PC-3 (cell line): ENCODE results near the gene SPEF1. TPM values are rescaled to one million over a fixed set of nuclear protein-coding genes. Genes with fewer than 3 reads are reported as not detected.

Source experiments
- ATAC-seq: fragments of 200-7000 bp; cut with Tn5 transposase; 2 replicates; pipeline ENCODE4 v1.9.1; 2020; ENCODE audit warnings: mild to moderate bottlenecking, moderate library complexity
- BruUV-seq: library from RNA; stranded (reverse); fragments of 400-500 nt; replicated peaks from 2 replicates; lab custom pipeline; 2021; lab: Mats Ljungman, UMichigan
- CTCF ChIA-PET: fragments of 300-600 bp; sonication (Branson Sonifier 250); formaldehyde crosslinking; loops from one replicate; lab custom pipeline; 2022; ENCODE audit warnings: antibody characterized with exemption; lab: Charles Lee
- POLR2A ChIA-PET: fragments of 300-600 bp; sonication (Branson Sonifier 250); formaldehyde crosslinking; loops from one replicate; lab custom pipeline; 2022; ENCODE audit warnings: antibody characterized with exemption; ENCODE audit not compliant: unreplicated experiment; lab: Charles Lee
- DNase-seq: peaks from one replicate; pipeline ENCODE4 v3.0.0-alpha.2; 2015
- H2AFZ ChIP-seq: fragments of 300-600 bp; sonication (generic); 2 replicates; pipeline ENCODE4 v1.6.0; 2016; ENCODE audit warnings: antibody characterized with exemption, low read length
- H3F3A ChIP-seq: fragments of 300-600 bp; sonication (generic); one replicate; pipeline ENCODE4 v1.6.0; 2017; ENCODE audit warnings: antibody characterized with exemption, low read length, control low read depth, mild to moderate bottlenecking; ENCODE audit not compliant: unreplicated experiment
- H3K27ac ChIP-seq: fragments of 300-600 bp; sonication (generic); 2 replicates; pipeline ENCODE4 v1.5.1; 2016; ENCODE audit warnings: mild to moderate bottlenecking, low read length
- H3K27me3 ChIP-seq: fragments of 300-600 bp; sonication (generic); 2 replicates; pipeline ENCODE4 v1.6.1; 2016; ENCODE audit warnings: low read length, mixed read lengths
- H3K36me3 ChIP-seq: fragments of 300-600 bp; sonication (generic); 2 replicates; pipeline ENCODE4 v1.6.1; 2016; ENCODE audit warnings: low read depth, mixed run types, low read length, mixed read lengths
- H3K4me1 ChIP-seq: fragments of 300-600 bp; sonication (generic); 2 replicates; pipeline ENCODE4 v1.5.1; 2016; ENCODE audit warnings: low read length; ENCODE audit not compliant: insufficient read depth
- H3K4me2 ChIP-seq: fragments of 300-600 bp; sonication (generic); 2 replicates; pipeline ENCODE4 v1.6.0; 2016; ENCODE audit warnings: low read length
- H3K4me3 ChIP-seq: fragments of 300-600 bp; sonication (generic); 2 replicates; pipeline ENCODE4 v1.5.1; 2016; ENCODE audit warnings: mild to moderate bottlenecking, low read length, mixed read lengths
- H3K79me2 ChIP-seq: fragments of 300-600 bp; sonication (generic); 2 replicates; pipeline ENCODE4 v1.6.1; 2017; ENCODE audit warnings: low read length, mixed read lengths
- H3K9ac ChIP-seq: fragments of 300-600 bp; sonication (generic); 2 replicates; pipeline ENCODE4 v1.6.0; 2016; ENCODE audit warnings: mild to moderate bottlenecking, low read length
- H3K9me2 ChIP-seq: fragments of 300-600 bp; sonication (generic); replicated peaks from 2 replicates; pipeline ENCODE4 v1.6.1; 2016; ENCODE audit warnings: mixed run types, low read length, mixed read lengths
- H3K9me3 ChIP-seq: fragments of 300-600 bp; sonication (generic); 2 replicates; pipeline ENCODE4 v1.6.1; 2016; ENCODE audit warnings: low read length, mixed read lengths
- H4K20me1 ChIP-seq: fragments of 300-600 bp; sonication (generic); 2 replicates; pipeline ENCODE4 v1.6.1; 2016; ENCODE audit warnings: low read length, mixed read lengths
- CTCF ChIP-seq: fragments of 300-600 bp; sonication (generic); conservative IDR thresholded peaks from 2 replicates; pipeline ENCODE4 v1.5.1; 2017; ENCODE audit warnings: antibody characterized with exemption, low read depth, mild to moderate bottlenecking, low read length
- EZH2 ChIP-seq: fragments of 300-600 bp; sonication (generic); IDR thresholded peaks from one replicate; pipeline ENCODE4 v1.6.1; 2017; ENCODE audit warnings: antibody characterized with exemption, mild to moderate bottlenecking, low read length; ENCODE audit not compliant: unreplicated experiment
- EZH2phosphoT487 ChIP-seq: fragments of 300-600 bp; sonication (generic); IDR thresholded peaks from 2 replicates; pipeline ENCODE4 v1.6.1; 2018; ENCODE audit warnings: mild to moderate bottlenecking, antibody characterized with exemption, low read length, borderline replicate concordance
- intact Hi-C: fragments of 100-400 bp; cut with micrococcal nuclease; formaldehyde crosslinking; loops from 2 replicates; pipeline ENCODE4 v1.9.0; 2023
- total RNA-seq: library from RNA; depleted of rRNA; stranded (reverse); fragments of >200 nt; gene quantifications from 2 replicates; pipeline ENCODE4 v1.2.3, GENCODE V29; 2014

The SPEF1 gene
- total RNA-seq, 1 experiment from 2014 or later = 2.0 TPM

- H3K9me2 ChIP-seq = no peaks in the 10 kb centered on the region
- peak; percentile 20 for ATAC-seq
- H3K4me2 ChIP-seq = peak overlapping the region; percentile 98
- BruUV-seq = no TSS peak
- H3K4me1 ChIP-seq = peaks cover 26% of the 10 kb centered on the region
- peak overlapping the region; percentile 64 for H3K27ac ChIP-seq
- no peak for TF ChIP-seq EZH2
- no peak for TF ChIP-seq EZH2phosphoT487
- no peak for TF ChIP-seq CTCF
- H3K36me3 ChIP-seq = peaks cover 49% of the 10 kb centered on the region
- peaks cover 53% of the 10 kb centered on the region for H3K79me2 ChIP-seq
- H4K20me1 ChIP-seq = no peaks in the 10 kb centered on the region
- no peaks in the 10 kb centered on the region for H3F3A ChIP-seq
- peak overlapping the region; percentile 99 for H3K4me3 ChIP-seq
- peak; percentile 60 for DNase-seq
- intact Hi-C loops = loop anchor here (2.0 kb wide), 1 partner anchor 23 kb away; the partner anchor contains the start of gene AP5S1
- H2AFZ ChIP-seq = no peak overlapping the region
- no peaks in the 10 kb centered on the region for H3K9me3 ChIP-seq
- peak overlapping the region; percentile 95 for H3K9ac ChIP-seq
- ChIA-PET CTCF (interaction anchor here (0.6 kb wide), 1 partner anchor 52 kb away, joined by 5 read pairs; no protein-coding TSS in a partner anchor), POLR2A (no interaction called here)
- no peaks in the 10 kb centered on the region for H3K27me3 ChIP-seq
These were observed 16.5 kb upstream of the SPEF1 start for GRCh38 chr20:3797592-3798372.

- Histone ChIP-seq H3K9me3 (no peaks in the 10 kb centered on the region), H3K27me3 (no peaks in the 10 kb centered on the region), H4K20me1 (no peaks in the 10 kb centered on the region), H3K79me2 (peaks cover 53% of the 10 kb centered on the region), H3K9me2 (no peaks in the 10 kb centered on the region), H3F3A (no peaks in the 10 kb centered on the region), H3K4me2 (peak overlapping the region; percentile 98), H3K4me1 (peaks cover 26% of the 10 kb centered on the region), H3K36me3 (peaks cover 44% of the 10 kb centered on the region), H2AFZ (no peak overlapping the region), H3K4me3 (peak overlapping the region; percentile 99), H3K27ac (peak overlapping the region; percentile 64), H3K9ac (peak overlapping the region; percentile 95)
- TSS peak; percentile 38 for BruUV-seq
- no peak for DNase-seq
- TF ChIP-seq EZH2 (no peak), CTCF (no peak), EZH2phosphoT487 (no peak)
- CTCF ChIA-PET = interaction anchor here (0.6 kb wide), 1 partner anchor 52 kb away, joined by 5 read pairs; no protein-coding TSS in a partner anchor
- intact Hi-C loops = loop anchor here (2.0 kb wide), 1 partner anchor 24 kb away; the partner anchor contains the start of gene AP5S1
- POLR2A ChIA-PET = no interaction called here
- no peak for ATAC-seq
These were observed 15.9 kb upstream of the SPEF1 start for GRCh38 chr20:3797226-3797545.
